IMR-90 (cell line): ENCODE data around the gene SUGP2. TPM values are rescaled to one million over a fixed set of nuclear protein-coding genes. Genes with fewer than 3 reads are reported as not detected.
A peak's percentile ranks its signal among the peaks of the same experiment; 100 is the strongest.

Experiments
- ATAC-seq: fragments of 200-7000 bp; cut with Tn5 transposase; 2 replicates; pipeline ENCODE4 v1.9.1; 2020; ENCODE audit warnings: low read depth, mild to moderate bottlenecking, moderate library complexity
- BruUV-seq: library from RNA; stranded (reverse); fragments of 400-500 nt; replicated peaks from 2 replicates; lab custom pipeline; 2021; lab: Mats Ljungman, UMichigan
- CTCF ChIA-PET: fragments of 300-600 bp; formaldehyde crosslinking; extraction: SDS; loops from one replicate; lab custom pipeline; 2021; ENCODE audit warnings: antibody characterized with exemption; lab: Yijun Ruan, JAX
- POLR2A ChIA-PET: fragments of 300-600 bp; sonication (Branson Sonifier 250); formaldehyde crosslinking; loops from one replicate; lab custom pipeline; 2022; ENCODE audit warnings: antibody characterized with exemption; ENCODE audit not compliant: unreplicated experiment; lab: Charles Lee
- DNase-seq: peaks from one replicate; pipeline ENCODE4 v3.0.0; 2013
- H2AFZ ChIP-seq: replicated peaks from 2 replicates; pipeline ENCODE3; 2013; ENCODE audit warnings: low read length, mild to moderate bottlenecking; ENCODE audit not compliant: poor library complexity
- H2AK5ac ChIP-seq: 2 replicates; pipeline ENCODE4 v1.6.1; 2013; ENCODE audit warnings: low read depth, low read length, inconsistent platforms
- H2AK9ac ChIP-seq: replicated peaks from 2 replicates; pipeline ENCODE3; 2013; ENCODE audit warnings: mild to moderate bottlenecking, low read depth, low read length, moderate library complexity; ENCODE audit not compliant: poor library complexity
- H2BK120ac ChIP-seq: 2 replicates; pipeline ENCODE4 v1.6.1; 2013; ENCODE audit warnings: low read depth, low read length, inconsistent platforms
- H2BK15ac ChIP-seq: 3 replicates; pipeline ENCODE4 v1.6.1; 2013; ENCODE audit warnings: low read depth, low read length, inconsistent platforms
- H2BK20ac ChIP-seq: 2 replicates; pipeline ENCODE4 v1.6.1; 2013; ENCODE audit warnings: low read depth, mild to moderate bottlenecking, inconsistent platforms, low read length, moderate library complexity
- H2BK5ac ChIP-seq: 2 replicates; pipeline ENCODE4 v1.6.1; 2013; ENCODE audit warnings: mild to moderate bottlenecking, low read depth, low read length, inconsistent platforms; ENCODE audit not compliant: poor library complexity, severe bottlenecking
- H3K14ac ChIP-seq: replicated peaks from 2 replicates; pipeline ENCODE4 v1.6.1; 2013; ENCODE audit warnings: low read depth, low read length, inconsistent platforms
- H3K18ac ChIP-seq: 2 replicates; pipeline ENCODE4 v1.6.1; 2013; ENCODE audit warnings: low read depth, low read length, control low read depth
- H3K23ac ChIP-seq: 2 replicates; pipeline ENCODE4 v1.6.1; 2013; ENCODE audit warnings: low read depth, low read length, inconsistent platforms
- H3K27ac ChIP-seq: 2 replicates; pipeline ENCODE4 v1.5.1; 2013; ENCODE audit warnings: mild to moderate bottlenecking, control low read depth, low read length; ENCODE audit not compliant: insufficient read depth
- H3K27me3 ChIP-seq: 2 replicates; pipeline ENCODE4 v1.6.1; 2013; ENCODE audit warnings: low read length; ENCODE audit not compliant: control insufficient read depth, insufficient read depth
- H3K36me3 ChIP-seq: 2 replicates; pipeline ENCODE4 v1.6.1; 2013; ENCODE audit warnings: low read length, mixed read lengths; ENCODE audit not compliant: control insufficient read depth, insufficient read depth
- H3K4ac ChIP-seq: 2 replicates; pipeline ENCODE4 v1.6.1; 2013; ENCODE audit warnings: low read depth, low read length, inconsistent platforms
- H3K4me1 ChIP-seq: 2 replicates; pipeline ENCODE4 v1.6.1; 2013; ENCODE audit warnings: low read length, mixed read lengths; ENCODE audit not compliant: control insufficient read depth, insufficient read depth
- H3K4me2 ChIP-seq: 2 replicates; pipeline ENCODE4 v1.6.1; 2013; ENCODE audit warnings: low read depth, mild to moderate bottlenecking, control low read depth, low read length, moderate library complexity
- H3K4me3 ChIP-seq: 2 replicates; pipeline ENCODE4 v1.5.1; 2013; ENCODE audit warnings: low read depth, mild to moderate bottlenecking, control low read depth, low read length, moderate library complexity; ENCODE audit not compliant: insufficient read depth
- H3K56ac ChIP-seq: 2 replicates; pipeline ENCODE4 v1.6.1; 2013; ENCODE audit warnings: low read length, inconsistent platforms; ENCODE audit not compliant: insufficient read depth; ENCODE audit errors: extremely low read depth
- H3K79me1 ChIP-seq, 2 experiments: 2 replicates each; pipeline ENCODE4 v1.6.1; 2013; ENCODE audit warnings: low read length in 2 of 2, inconsistent platforms in 1 of 2, low read depth in 1 of 2
- H3K9ac ChIP-seq: 2 replicates; pipeline ENCODE4 v1.6.1; 2013; ENCODE audit warnings: low read depth, low read length, control low read depth
- H3K9me1 ChIP-seq: 2 replicates; pipeline ENCODE4 v1.6.1; 2013; ENCODE audit warnings: low read length, inconsistent platforms; ENCODE audit not compliant: insufficient read depth
- H3K9me3 ChIP-seq: 2 replicates; pipeline ENCODE4 v1.6.1; 2013; ENCODE audit warnings: low read length; ENCODE audit not compliant: control insufficient read depth, insufficient read depth
- H4K20me1 ChIP-seq: 2 replicates; pipeline ENCODE4 v1.6.1; 2013; ENCODE audit warnings: low read length, inconsistent platforms; ENCODE audit not compliant: insufficient read depth
- H4K5ac ChIP-seq: 2 replicates; pipeline ENCODE4 v1.6.1; 2013; ENCODE audit warnings: mild to moderate bottlenecking, low read depth, low read length, control low read depth
- H4K8ac ChIP-seq, 2 experiments: 2 replicates each; pipeline ENCODE4 v1.6.1; 2013; ENCODE audit warnings: low read depth in 2 of 2, low read length in 2 of 2, control low read depth in 1 of 2, inconsistent platforms in 1 of 2
- H4K91ac ChIP-seq: 2 replicates; pipeline ENCODE4 v1.6.1; 2013; ENCODE audit warnings: low read depth, low read length, inconsistent platforms; ENCODE audit not compliant: insufficient read depth
- CEBPB ChIP-seq: IDR thresholded peaks from 2 replicates; pipeline ENCODE4 v1.6.1; 2012; ENCODE audit warnings: low read depth, low read length, improper control_type of control experiment
- MXI1 ChIP-seq: IDR thresholded peaks from 2 replicates; pipeline ENCODE4 v1.6.1; 2012; ENCODE audit warnings: low read depth, mild to moderate bottlenecking, low read length, moderate library complexity, borderline replicate concordance
- RCOR1 ChIP-seq: IDR thresholded peaks from 2 replicates; pipeline ENCODE4 v1.6.1; 2012; ENCODE audit warnings: mild to moderate bottlenecking, low read length, improper control_type of control experiment; ENCODE audit not compliant: insufficient replicate concordance
- WGBS, 2 experiments: methylation state at CpG; one replicate each; pipeline versions ENCODE4 v1.1.5 to v1.1.7; 2013; ENCODE audit warnings: missing lambda C conversion rate in 2 of 2; ENCODE audit not compliant: insufficient read length in 1 of 2; ENCODE audit errors: extremely low coverage in 2 of 2; 5-methylcytosine and 5-hydroxymethylcytosine counted together
- dilution Hi-C: fragments of 300-500 bp; cut with HindIII; formaldehyde crosslinking; loops from one replicate; pipeline ENCODE4 v1.14.3; 2018; ENCODE audit warnings: low sequenced_read_pairs; ENCODE audit not compliant: unreplicated experiment
- in situ Hi-C: fragments of 300-500 bp; cut with MboI; formaldehyde crosslinking; loops from 3 replicates; pipeline ENCODE4 v1.14.3; 2019; ENCODE audit warnings: low sequenced_read_pairs, inconsistent platforms, mixed read lengths
- intact Hi-C: fragments of 100-400 bp; cut with micrococcal nuclease; formaldehyde crosslinking; loops from 2 replicates; pipeline ENCODE4 v1.10.0; 2022
- polyA plus RNA-seq, 3 experiments: library from polyadenylated mRNA; depleted of rRNA; stranded (reverse); fragments of >200 nt; gene quantifications; 2 replicates each; pipeline ENCODE4 v1.2.3, GENCODE V29; 2012; ENCODE audit warnings: low replicate concordance in 1 of 3
- total RNA-seq: library from RNA; depleted of rRNA; stranded (reverse); fragments of >200 nt; gene quantifications from 2 replicates; pipeline ENCODE4 v1.2.3, GENCODE V29; 2012

Gene SUGP2
- total and polyA plus RNA-seq, 2 of the 4 experiments (the other 2 are of a cell fraction) = 25.8 to 69.2 TPM

DNA sequence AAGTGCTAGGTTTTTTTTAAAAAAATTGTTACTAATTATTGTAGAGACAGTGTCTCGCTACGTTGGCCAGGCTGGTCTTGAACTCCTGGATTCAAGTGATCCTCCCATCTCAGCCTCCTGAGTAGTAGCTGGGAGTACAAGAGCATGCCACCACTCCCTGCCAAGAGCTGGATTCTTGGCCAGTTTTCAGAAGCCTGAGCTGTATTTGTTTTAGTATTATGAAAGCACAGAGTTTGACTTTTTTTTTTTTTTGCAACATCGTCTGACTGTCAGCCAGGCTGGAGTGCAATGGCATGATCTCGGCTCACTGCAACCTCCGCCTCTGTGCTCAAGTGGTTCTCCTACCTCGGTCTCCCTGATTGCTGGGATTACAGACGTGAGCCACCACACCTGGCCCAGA is 7.1 kb upstream of the SUGP2 start:
- Histone ChIP-seq H2BK120ac (no peak overlapping the region), H3K27me3 (no peaks in the 10 kb centered on the region), H3K4ac (no peak overlapping the region), H2BK5ac (no peak overlapping the region), H4K20me1 (peaks cover 11% of the 10 kb centered on the region), H4K5ac (no peak overlapping the region), H2BK20ac (no peak overlapping the region), H4K91ac (no peak overlapping the region), H3K27ac (no peak overlapping the region), H3K9ac (no peak overlapping the region), H3K14ac (no peak overlapping the region), H3K56ac (no peak overlapping the region), H2BK15ac (no peak overlapping the region), H3K23ac (no peak overlapping the region), H3K36me3 (peaks cover 13% of the 10 kb centered on the region), H4K8ac (no peak overlapping the region), H3K4me3 (no peak overlapping the region), H3K4me1 (peaks cover 4% of the 10 kb centered on the region; the same call in 1 of the 2 replicates), H3K9me1 (peaks cover 9% of the 10 kb centered on the region), H3K79me1 (peaks cover 51 to 69% of the 10 kb centered on the region in 2 experiments), H3K4me2 (no peak overlapping the region), H3K18ac (no peak overlapping the region), H2AK9ac (no peak overlapping the region), H2AFZ (no peak overlapping the region), H3K9me3 (no peaks in the 10 kb centered on the region; the same call in 1 of the 2 replicates), H2AK5ac (no peak overlapping the region)
- intact Hi-C loops = no loop called here
- ChIA-PET CTCF (interaction anchor here (0.6 to 1.1 kb wide), 3 partner anchors 23 to 450 kb away, joined by 3 to 6 read pairs (median 3); partner anchors contain the start of gene SLC25A42), POLR2A (no interaction called here)
- dilution Hi-C loops = no loop called here
- no CpG with 5 or more reads among the region's 7 CpGs for WGBS, 2 experiments
- DNase-seq (peak; percentile 91), ATAC-seq (peak; percentile 88)
- in situ Hi-C loops = no loop called here
- no TSS peak for BruUV-seq
- TF ChIP-seq RCOR1 = peak; percentile 76
- peak; percentile 50; the same call in 1 of the 2 replicates for TF ChIP-seq CEBPB
- no peak for TF ChIP-seq MXI1
